ENCODE results near the gene SLC2A1.
A peak's percentile ranks its signal among the peaks of the same experiment; 100 is the strongest.

Gene SLC2A1

GRCh38 chr1:42960566-42961311, 2.1 kb upstream of the SLC2A1 start:
- DNase-seq (no peak), ATAC-seq (replicated peaks) (no peak)
- Mint-ChIP-seq H3K4me3 (peak overlapping the region in 1 of 2 donors; percentile 95), H3K27me3 (no peaks in the 10 kb centered on the region), H3K9me3 (no peaks in the 10 kb centered on the region), H3K36me3 (ENCODE audit: insufficient read depth) (peaks cover 23% of the 10 kb centered on the region), H3K4me1 (ENCODE audit: low read depth in 2 of 2) (peaks cover 17 to 20% of the 10 kb centered on the region in 2 donors), H3K27ac (no peak overlapping the region)

- Mint-ChIP-seq H3K9me3 (no peaks in the 10 kb centered on the region), H3K27me3 (no peaks in the 10 kb centered on the region), H3K27ac (no peak overlapping the region), H3K4me1 (ENCODE audit: low read depth in 2 of 2) (peaks cover 24 to 27% of the 10 kb centered on the region in 2 donors), H3K36me3 (ENCODE audit: insufficient read depth) (peaks cover 27% of the 10 kb centered on the region), H3K4me3 (peak overlapping the region; percentile 82 to 95)
- no peak for ATAC-seq (replicated peaks)
- no peak for DNase-seq
Measured at GRCh38 chr1:42960122-42960390, 1.4 kb upstream of the SLC2A1 start.

GRCh38 chr1:42957880-42958487, 684 bp downstream of the SLC2A1 start:
- peak overlapping the region; percentile 90 to 96 for H3K4me3 Mint-ChIP-seq
- peaks cover 39% of the 10 kb centered on the region for H3K36me3 Mint-ChIP-seq (ENCODE audit: insufficient read depth)
- H3K4me1 Mint-ChIP-seq (ENCODE audit: low read depth in 2 of 2): peaks cover 28 to 40% of the 10 kb centered on the region in 2 donors
- H3K27me3 Mint-ChIP-seq: no peaks in the 10 kb centered on the region
- DNase-seq (peak; percentile 30 to 52 (median 45)), ATAC-seq (replicated peaks) (peak; percentile 41)
- no peaks in the 10 kb centered on the region for H3K9me3 Mint-ChIP-seq
- peak overlapping the region; percentile 89 to 93 for H3K27ac Mint-ChIP-seq

GRCh38 chr1:42957229-42957879, 1.3 kb downstream of the SLC2A1 start:
- Mint-ChIP-seq H3K36me3 (ENCODE audit: insufficient read depth) (peaks cover 39% of the 10 kb centered on the region), H3K27me3 (no peaks in the 10 kb centered on the region), H3K4me1 (ENCODE audit: low read depth in 2 of 2) (peaks cover 34 to 45% of the 10 kb centered on the region in 2 donors), H3K4me3 (peak overlapping the region; percentile 90 to 96), H3K9me3 (no peaks in the 10 kb centered on the region), H3K27ac (peak overlapping the region; percentile 89 to 93)
- DNase-seq: no peak
- ATAC-seq (replicated peaks): no peak

- H3K36me3 Mint-ChIP-seq (ENCODE audit: insufficient read depth): peaks cover 40% of the 10 kb centered on the region
- peak overlapping the region; percentile 89 to 93 for H3K27ac Mint-ChIP-seq
- peak overlapping the region; percentile 90 to 96 for H3K4me3 Mint-ChIP-seq
- no peaks in the 10 kb centered on the region for H3K9me3 Mint-ChIP-seq
- ATAC-seq (replicated peaks) (no peak), DNase-seq (no peak)
- H3K4me1 Mint-ChIP-seq (ENCODE audit: low read depth in 2 of 2): peaks cover 40 to 51% of the 10 kb centered on the region in 2 donors
- no peaks in the 10 kb centered on the region for H3K27me3 Mint-ChIP-seq
Measured at GRCh38 chr1:42956739-42957138, 1.9 kb downstream of the SLC2A1 start.

- DNase-seq: peak; percentile 42 to 51 (median 51)
- Mint-ChIP-seq H3K27ac (peak overlapping the region; percentile 93), H3K4me3 (peak overlapping the region; percentile 90 to 96), H3K9me3 (no peaks in the 10 kb centered on the region), H3K27me3 (no peaks in the 10 kb centered on the region), H3K36me3 (ENCODE audit: insufficient read depth) (peaks cover 51% of the 10 kb centered on the region), H3K4me1 (ENCODE audit: low read depth in 2 of 2) (peaks cover 51 to 52% of the 10 kb centered on the region in 2 donors)
- peak; percentile 17 for ATAC-seq (replicated peaks)
Measured at GRCh38 chr1:42955311-42956063, 3.2 kb downstream of the SLC2A1 start.

GRCh38 chr1:42953182-42954180, 5.2 kb downstream of the SLC2A1 start:
- Mint-ChIP-seq H3K27me3 (no peaks in the 10 kb centered on the region), H3K36me3 (ENCODE audit: insufficient read depth) (peaks cover 64% of the 10 kb centered on the region), H3K4me1 (ENCODE audit: low read depth in 2 of 2) (peaks cover 61% of the 10 kb centered on the region in 2 donors), H3K27ac (peak overlapping the region; percentile 93), H3K9me3 (no peaks in the 10 kb centered on the region), H3K4me3 (peak overlapping the region; percentile 78 to 96)
- DNase-seq (no peak), ATAC-seq (replicated peaks) (no peak)

- H3K36me3 Mint-ChIP-seq (ENCODE audit: insufficient read depth): peaks cover 63% of the 10 kb centered on the region
- H3K4me1 Mint-ChIP-seq (ENCODE audit: low read depth in 2 of 2): peaks cover 65% of the 10 kb centered on the region in 2 donors
Measured at GRCh38 chr1:42952303-42953001, 6.2 kb downstream of the SLC2A1 start.

GRCh38 chr1:42951588-42951987, 7.1 kb downstream of the SLC2A1 start:
- peaks cover 72 to 74% of the 10 kb centered on the region in 2 donors for H3K4me1 Mint-ChIP-seq (ENCODE audit: low read depth in 2 of 2)
- H3K36me3 Mint-ChIP-seq (ENCODE audit: insufficient read depth): peaks cover 55% of the 10 kb centered on the region
- ATAC-seq (replicated peaks): peak; percentile 32
- H3K27ac Mint-ChIP-seq: peak overlapping the region; percentile 82 to 93
- no peaks in the 10 kb centered on the region for H3K27me3 Mint-ChIP-seq
- H3K4me3 Mint-ChIP-seq: peak overlapping the region; percentile 78
- DNase-seq: no peak
- H3K9me3 Mint-ChIP-seq: no peaks in the 10 kb centered on the region

More at GRCh38 chr1:42952303-42953001, 6.2 kb downstream of the SLC2A1 start:
- ATAC-seq (replicated peaks) (peak; percentile 51), DNase-seq (no peak)
- Mint-ChIP-seq H3K4me3 (peak overlapping the region; percentile 78), H3K9me3 (no peaks in the 10 kb centered on the region), H3K27ac (peak overlapping the region; percentile 82 to 93), H3K27me3 (no peaks in the 10 kb centered on the region)

- Mint-ChIP-seq H3K27ac (peak overlapping the region; percentile 17 to 62), H3K4me3 (peak overlapping the region; percentile 71 to 73), H3K4me1 (ENCODE audit: low read depth in 2 of 2) (peaks cover 76 to 77% of the 10 kb centered on the region in 2 donors), H3K9me3 (no peaks in the 10 kb centered on the region), H3K36me3 (ENCODE audit: insufficient read depth) (peaks cover 57% of the 10 kb centered on the region), H3K27me3 (no peaks in the 10 kb centered on the region)
- DNase-seq (no peak), ATAC-seq (replicated peaks) (no peak)
Measured at GRCh38 chr1:42950116-42950481, 8.6 kb downstream of the SLC2A1 start.

- Mint-ChIP-seq H3K9me3 (no peaks in the 10 kb centered on the region), H3K36me3 (ENCODE audit: insufficient read depth) (peaks cover 58% of the 10 kb centered on the region), H3K4me1 (ENCODE audit: low read depth in 2 of 2) (peaks cover 76% of the 10 kb centered on the region in 2 donors), H3K27ac (peak overlapping the region; percentile 62 to 87), H3K4me3 (peak overlapping the region; percentile 71 to 73), H3K27me3 (no peaks in the 10 kb centered on the region)
- ATAC-seq (replicated peaks) (no peak), DNase-seq (no peak)
Measured at GRCh38 chr1:42949312-42950115, 9.2 kb downstream of the SLC2A1 start.
